GM19467 (cell line): ENCODE measurements around the gene SH3PXD2A.
A peak's percentile ranks its signal among the peaks of the same experiment; 100 is the strongest.
"Not testable (repeated sequence)": the region's sequence is repeated elsewhere in the genome, so short reads cannot be mapped to it uniquely, and the experiment has no call there.

Experiments
- ATAC-seq: cut with Tn5 transposase; IDR thresholded peaks from one replicate; pipeline ENCODE4 v1.9.1; 2021; ENCODE audit warnings: mild to moderate bottlenecking, moderate library complexity; ENCODE audit not compliant: unreplicated experiment

SH3PXD2A gene

DNA sequence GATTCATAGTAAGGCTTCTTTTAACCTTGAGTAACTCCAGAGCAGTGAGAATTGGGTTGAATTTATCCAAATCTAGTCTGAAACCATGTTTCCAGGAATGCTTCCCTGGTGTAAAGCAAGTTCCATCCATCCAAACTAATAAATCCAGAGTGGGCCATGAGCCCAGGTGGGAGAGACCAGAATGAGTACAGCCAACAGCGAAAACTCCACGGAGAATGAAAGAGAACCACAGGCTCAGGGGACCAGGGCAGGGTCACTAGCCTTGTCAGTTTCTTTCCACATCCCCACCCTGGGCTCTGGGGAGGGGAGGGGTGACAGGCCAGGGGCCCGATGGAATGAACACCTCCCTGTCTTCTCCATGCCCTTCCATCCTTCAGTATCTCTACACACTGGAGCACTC is 181.8 kb downstream of the SH3PXD2A start:
- no peak for ATAC-seq

DNA sequence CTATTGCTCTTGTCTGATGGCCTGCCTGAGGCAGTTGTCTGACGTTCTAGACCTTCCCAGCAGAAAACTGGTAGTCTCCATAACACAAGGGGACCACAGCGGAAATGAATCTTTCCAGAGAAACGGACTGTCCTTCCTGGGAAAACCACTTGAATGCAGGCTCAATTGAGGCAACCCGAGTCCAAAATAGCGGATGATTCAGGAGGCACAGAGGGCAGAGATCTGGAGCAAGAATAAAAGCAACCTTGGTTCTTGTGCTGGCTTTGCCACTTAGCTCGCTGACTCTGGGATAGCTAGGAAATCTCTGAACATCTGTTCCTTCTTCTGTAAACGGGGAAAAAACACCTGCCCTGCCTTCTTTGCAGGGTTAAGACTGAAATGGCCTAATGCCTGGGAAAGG is 183.0 kb downstream of the SH3PXD2A start:
- ATAC-seq, result no peak

DNA sequence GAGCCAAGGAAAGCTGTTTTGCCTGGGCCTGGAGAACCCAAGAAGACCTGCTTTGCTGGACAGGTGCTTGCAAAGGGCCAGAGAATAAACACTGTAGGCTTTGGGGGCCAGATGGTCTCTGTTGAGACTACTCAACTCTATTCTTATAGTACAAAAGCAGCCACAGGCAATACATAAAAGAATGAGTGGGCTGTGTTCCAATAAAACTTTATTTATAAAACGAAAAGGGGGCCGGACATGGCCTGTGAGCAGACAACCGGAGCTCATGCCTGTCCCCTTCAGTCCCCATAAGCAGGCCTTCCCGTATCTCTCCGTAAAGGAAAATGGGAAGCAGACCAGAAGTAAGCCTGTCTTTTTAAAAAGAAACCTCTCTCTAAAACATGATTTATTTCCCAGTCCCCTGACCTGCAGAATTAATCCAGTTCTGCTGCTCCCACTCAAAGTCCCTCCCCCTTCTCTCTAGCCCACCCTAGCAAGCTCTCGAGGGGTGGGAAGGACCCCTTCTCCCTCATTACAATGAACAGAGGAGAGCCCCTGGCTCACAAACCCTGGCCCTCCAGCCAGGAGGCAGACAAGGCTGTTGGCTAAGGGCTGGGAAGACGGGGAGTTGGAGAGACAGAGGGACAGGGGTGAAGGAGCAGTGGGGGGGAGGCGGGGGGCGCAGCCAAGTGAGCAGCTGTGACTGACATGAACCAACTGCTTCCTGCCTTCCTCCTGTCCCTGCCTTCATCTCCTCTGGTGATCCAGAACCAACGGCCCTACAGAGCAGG is 184.1 kb downstream of the SH3PXD2A start:
- ATAC-seq, result no peak

DNA sequence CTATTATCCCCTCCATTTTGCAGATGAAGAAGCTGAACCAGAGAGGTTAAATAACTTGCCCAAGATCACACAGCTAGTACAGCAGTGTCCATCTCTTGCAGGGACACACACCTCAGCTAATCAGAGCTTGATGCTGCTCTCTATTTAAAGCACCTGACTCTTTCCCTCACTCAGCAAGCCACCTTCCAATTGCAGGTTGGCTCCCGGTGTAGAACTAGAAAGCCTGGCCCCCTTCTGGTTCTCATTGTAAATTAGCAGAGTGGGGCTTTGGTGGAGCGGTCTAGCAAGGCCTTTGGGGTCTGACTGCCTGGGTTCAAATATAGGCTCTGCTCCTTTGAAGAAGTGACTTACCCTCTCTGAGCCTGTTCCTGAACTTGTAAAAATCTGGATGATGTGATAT is 185.4 kb downstream of the SH3PXD2A start:
- no peak for ATAC-seq

DNA sequence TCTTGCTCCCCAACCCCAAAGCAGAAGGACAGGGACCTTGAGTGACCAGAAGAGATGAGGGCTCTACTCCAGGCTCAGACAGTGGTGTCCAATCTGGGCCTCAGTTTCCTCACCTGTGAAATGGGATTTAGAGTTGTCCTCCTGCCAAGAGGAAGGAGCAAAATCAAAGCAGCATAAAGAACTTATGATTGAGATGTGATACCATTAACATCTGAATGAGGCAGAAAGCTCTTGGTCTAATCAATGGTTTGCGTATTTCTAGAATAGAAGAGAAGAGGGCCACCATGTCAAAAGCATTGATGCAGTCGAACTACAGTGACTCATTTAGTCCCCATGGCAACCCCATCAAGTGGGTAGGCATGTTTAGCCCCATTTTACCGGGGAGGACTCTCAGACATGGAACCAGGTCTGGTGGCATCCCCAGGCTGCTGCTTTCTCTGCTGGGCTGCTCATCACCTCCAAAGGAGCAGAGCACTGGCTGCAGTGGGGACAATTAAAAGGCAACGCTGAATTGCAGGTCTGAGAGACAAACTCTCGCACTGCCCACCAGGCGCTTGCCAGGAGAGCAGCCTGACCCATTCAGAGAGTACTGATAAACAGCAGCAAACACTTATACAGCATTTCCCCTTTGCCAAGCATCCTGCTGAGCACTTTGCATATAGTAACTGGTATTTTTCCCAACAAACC is 186.0 kb downstream of the SH3PXD2A start:
- ATAC-seq, result no peak

DNA sequence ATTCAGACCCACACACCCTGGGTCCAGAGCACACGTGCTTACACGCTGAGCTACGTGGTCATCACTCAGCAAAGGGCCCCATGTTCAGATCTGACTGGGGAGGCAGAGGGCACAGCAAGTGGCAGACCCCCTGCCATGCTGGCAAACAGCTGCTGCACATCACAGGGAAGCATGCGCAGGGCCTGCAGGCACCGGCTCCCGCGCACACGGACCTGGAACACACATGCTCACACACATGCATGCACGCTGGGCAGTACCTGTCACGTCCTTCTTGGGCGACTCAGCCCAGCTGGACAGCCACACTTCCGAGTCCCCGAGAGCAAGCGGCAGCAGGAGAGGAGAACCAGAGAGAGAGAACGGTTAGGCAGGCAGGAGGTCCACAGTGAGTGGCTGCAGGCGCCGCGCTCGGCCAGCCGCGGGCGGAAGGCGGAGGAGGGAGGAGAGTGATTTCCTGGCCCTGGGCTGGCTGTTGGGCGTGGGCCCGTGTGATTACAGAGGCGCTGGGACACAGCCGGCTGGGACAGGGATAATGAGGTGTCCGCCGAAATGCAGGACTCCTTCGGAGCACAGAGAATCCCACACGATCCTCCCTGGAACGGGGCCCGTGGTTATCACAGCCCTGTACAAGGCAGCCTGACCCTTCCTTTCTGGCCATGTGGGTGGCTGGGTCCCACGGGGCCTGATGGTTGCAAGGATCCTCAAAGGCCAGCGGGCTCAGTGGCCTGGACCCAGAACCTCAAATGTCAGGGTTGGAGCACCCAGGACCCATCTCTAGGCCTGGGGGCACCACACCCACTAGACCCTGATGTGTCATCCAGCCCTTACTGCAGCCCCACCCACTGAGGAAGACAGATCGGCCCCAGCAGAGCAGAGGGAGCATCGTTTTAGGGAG is 186.8 kb downstream of the SH3PXD2A start:
- ATAC-seq, result no peak

DNA sequence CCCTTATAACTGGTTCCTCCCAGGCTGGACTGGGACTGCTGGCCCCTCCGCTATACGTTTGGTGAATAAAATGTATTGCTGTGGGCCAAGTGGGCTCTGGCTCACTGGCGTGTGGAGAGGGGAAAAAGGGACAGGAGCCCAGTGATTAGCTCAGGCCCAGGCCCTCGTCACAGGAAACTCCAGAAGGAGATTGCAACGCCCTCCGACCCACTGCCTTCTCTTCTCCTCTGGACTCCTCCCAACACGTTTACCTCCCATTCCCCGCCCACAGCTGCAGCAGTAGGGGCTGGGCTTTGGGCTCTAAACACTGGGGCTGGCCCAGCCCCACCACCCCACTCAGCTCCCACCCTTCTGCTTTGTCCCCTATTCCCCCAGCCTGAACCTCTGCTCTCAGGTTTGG is 188.0 kb downstream of the SH3PXD2A start:
- ATAC-seq, result no peak

DNA sequence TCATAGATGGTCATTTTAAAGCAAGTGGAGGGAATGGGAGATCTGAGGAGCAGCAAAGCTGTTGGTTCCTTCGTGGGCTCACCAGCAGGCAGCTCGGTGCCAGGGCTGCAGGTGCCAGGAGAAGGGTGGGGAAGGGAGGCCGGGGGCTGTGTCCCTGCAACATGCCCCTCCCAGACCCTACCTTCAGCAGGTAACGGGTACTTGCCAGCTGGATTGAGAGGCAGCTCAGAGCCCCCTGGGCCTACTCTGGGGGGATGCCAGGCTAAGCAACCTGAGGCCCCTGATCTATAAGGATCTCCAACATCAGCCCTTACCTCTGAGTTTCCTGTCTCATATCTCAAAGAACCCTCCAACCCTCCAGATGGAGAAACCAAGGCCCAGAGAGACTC is 188.6 kb downstream of the SH3PXD2A start:
- ATAC-seq, result no peak

DNA sequence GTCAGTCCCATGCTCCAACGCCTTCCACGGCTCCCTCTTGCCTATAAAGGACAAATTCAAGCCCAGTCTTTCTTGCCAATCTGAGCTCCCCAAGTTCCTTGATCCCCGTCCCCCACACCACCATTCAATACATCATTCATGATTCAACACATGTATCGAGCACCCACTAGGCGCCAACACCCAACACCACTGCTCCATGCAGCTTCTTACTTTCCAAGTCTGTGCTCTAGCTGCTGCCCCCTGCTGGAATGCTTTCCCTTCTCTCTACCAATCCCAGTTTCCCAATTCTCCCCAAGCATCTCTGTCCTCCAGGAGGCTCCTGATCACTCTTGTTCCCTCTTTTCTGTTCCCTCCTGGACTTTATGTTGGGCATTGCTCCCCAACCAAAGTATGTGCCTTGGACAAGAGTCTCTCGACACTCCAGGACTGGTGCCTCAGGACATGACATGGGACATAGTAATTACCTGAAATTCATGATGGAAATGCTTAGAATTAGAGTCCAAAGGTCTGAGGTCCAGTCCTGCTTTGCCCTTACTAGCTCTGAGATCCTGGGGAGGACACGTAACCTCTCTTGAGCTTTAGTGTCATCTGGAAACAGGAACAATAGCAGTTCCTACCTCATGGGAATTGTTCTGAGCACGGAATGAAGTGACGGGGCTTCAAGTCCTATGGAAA is 189.2 kb downstream of the SH3PXD2A start:
- no peak for ATAC-seq

DNA sequence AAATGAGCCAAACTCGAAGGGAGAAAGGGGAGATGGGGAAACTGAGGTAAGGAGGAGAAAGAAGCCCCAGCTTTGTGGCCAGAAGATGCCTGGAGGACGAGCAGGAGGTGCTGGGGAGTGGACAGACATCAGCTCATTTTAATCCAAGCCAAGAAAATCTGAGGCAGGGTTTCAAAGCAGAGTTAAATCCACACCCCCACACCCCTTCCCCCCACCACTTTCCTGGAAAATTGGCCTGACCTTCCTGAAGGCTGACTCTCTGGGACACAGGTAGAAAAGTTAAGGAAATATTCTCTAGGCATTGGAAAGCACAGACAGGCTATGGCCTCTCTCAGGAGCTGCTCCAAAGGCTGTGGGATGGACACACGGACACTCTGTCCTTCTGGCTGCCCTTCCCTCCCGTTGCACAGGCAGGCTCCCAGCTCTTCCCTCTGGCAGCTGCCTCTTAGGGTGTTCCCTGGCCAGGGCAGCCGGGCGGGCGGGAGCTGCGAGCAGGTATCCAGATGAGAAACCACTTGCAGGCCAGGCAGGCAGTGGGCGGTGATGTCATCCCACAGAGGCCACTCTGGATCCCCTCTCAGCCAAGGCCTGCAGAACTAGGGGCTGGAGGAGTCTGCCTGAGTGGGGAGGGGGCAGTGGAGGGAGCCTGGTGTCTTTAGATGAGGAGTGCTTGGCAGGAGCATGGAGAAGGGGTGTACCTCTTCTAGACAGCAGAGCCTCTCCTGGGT is 190.1 kb downstream of the SH3PXD2A start:
- no peak for ATAC-seq

DNA sequence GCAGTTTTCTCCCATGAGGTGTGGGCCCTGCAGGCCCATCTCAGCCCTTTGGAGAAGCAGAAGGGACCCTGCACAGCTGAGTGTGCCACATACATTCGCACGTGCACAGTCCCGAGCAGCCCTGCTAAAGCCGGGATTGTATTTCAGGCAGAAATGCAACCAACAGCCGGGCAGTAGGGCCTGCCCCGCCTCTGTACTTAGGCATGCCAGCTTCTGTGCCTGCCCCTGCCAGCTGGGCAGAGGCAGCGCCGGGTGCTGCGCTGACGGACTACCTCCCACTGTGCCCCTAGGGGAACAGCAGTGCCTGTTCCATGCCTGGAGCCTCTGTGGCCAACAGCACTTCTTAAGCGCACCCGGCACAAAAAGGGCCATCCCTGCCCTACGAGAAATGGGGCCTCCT is 191.6 kb downstream of the SH3PXD2A start:
- ATAC-seq, result no peak

DNA sequence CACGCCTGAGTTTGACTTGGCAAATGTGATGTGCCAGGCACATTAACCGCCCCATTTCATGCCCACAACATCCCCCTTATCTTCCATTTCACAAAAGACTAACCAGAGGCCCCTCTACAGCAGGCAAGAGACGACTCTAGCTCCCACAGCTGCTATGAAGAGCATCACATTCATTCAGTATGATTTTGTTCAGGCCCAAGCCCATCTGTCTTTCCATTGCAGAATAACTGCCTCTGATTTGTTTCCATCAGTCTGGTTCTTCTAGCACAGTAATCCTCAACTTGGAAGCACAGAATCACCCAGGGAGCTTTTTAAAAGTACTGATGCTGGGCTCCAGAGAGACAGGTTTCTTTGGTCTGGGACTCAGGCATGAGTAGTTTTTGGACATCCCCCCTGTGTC is 192.1 kb downstream of the SH3PXD2A start:
- no peak for ATAC-seq

DNA sequence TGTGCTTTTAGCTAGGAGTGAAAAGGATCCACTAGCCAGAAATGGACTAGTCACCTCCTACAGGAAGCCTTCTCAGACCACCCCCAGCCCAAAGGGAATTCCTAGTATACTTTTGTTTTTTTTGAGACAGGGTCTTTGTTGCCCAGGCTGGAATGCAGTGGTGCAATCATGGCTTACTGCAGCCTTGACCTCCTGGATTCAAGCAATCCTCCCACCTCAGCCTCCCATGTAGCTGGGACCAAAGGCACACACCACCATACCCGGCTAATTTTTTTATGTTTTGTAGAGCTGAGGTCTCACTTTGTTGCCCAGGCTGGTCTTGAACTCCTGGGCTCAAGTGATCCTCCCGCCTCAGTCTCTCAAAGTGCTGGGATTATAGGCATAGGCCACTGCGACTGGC is 192.7 kb downstream of the SH3PXD2A start:
- ATAC-seq, result not testable (repeated sequence)

DNA sequence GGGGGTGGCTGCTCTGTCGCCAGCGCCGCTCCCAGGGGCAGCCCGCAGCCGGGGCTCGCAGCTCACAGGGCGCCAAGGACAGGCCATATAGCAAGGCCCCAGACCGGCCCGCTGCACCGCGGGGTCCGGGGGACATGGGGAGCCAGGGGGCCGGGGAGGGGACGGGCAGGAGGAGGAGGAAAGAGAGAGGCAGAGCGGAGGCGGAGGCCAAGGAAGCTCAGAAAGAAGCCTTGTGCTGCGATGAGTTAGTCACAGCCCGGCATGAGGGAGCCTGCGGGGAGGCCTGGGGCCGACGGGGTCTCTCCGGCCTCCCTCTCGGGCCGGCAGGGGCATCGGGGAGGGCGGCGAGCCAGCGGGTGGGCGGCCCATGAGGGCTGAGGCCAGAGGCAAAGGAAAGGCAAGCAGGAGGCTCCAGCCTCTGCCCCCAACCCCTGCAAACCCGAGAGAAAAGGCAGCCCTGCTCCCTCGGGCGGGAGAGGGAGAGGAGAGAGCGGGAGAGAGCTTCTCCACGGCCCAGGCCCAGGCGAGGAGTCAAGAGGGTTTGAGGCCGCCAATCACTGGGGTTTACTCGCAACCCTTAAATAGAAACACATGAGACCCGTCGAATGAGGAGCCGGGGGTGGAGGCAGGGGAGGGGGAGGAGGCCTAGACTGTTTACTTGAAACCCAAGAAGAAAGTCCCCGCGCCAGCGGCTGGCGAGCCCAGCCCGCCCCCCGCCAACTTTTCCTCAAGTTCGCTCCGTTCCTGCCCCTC is 194.0 kb downstream of the SH3PXD2A start:
- ATAC-seq, result no peak

DNA sequence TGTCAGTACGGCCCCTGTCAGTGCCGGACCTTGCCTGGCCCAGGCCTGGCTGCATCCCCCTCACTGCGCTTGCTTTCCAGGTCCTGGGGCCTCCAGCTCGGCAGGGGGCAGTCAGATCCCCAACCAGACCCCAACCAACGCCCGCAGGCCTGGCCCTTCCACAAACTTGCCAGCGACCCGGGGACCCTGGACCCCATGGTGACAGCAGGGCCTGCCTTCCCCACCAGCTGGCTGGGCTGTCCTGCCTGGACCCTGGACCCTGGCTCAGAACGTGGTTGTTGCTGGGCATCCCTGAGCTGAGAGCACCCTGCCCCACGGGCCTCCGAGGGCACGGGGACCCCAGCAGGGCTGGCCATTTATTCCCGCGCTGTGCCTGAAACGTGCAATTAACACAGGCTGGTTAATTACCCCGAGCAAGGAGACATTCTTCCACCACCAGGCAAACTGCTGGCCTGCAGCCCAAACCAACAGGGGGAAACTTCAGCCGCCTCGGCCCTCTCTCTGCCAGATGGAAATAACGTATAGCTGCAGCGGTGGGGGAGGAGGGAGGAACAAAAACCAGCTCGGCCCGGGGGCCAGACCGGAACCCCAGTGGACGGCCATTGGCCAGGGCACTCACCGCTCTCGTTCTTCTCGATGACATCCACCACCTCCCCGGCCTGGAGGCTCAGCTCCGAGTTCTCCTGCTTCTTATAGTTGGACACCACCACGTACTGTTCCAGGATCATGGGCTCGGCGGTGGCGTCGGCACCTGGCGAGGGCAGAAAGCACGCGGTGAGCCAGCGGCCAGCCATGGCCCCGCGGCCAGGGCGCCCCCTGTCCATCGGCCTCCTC is 194.8 kb downstream of the SH3PXD2A start:
- peak; percentile 25 for ATAC-seq

DNA sequence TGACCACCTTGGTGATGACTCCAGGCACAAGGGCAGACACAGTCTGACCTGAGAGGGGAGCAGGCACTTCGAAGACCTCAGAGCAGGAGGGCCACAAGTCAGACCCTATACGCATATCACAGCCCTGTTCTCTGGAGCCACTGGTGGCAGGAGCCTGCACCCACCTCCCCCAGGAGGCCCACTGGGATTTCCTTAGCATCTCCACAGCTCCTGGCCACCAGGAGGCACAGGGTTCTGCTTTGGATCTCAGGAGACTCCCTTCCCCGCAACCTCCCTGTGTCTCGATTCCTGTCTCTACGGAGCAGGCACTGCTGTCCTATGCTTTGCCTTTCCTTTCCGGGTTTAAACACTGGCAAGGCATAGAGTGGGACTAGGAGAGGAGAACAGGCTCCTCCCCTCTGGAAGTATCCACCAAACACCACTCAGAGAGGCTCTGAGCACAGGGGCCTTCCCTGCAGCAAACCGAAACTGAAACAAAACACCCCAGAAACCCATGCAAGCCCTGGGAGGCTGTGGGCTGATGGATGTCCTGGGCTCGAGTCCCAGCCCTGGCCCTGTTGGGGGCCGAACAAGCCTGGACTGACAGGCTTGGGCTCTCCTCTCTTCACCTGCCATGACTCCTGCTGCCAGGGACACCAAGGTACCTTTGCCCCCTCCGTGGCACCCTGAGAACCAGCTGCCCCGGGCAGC is 195.6 kb downstream of the SH3PXD2A start:
- ATAC-seq, result peak; percentile 70

DNA sequence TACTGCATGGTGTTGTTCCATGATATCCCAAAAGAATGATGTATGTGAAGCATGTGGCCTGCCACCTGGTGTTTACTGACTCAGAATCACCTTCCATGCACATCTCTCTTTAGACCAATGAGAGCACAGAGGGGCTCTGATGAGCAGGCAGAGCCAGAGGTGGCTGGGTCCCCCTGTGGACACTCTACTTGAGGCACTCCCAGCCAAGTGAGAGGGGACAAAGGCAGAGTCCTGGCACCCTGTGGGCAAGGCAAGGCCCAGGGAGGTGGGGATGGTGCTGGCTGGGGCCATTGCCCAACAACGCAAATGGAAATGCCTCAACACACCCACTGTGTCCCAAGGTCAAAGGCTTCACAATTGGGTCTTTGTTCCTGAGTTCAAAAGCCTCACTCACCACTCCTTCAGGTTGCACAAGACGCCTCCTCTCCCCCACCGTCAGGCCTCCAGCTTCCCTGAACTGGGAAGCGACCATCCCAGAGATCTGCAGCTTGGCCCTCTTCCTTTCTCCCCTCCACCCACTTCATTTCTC is 197.3 kb downstream of the SH3PXD2A start:
- ATAC-seq, result no peak

DNA sequence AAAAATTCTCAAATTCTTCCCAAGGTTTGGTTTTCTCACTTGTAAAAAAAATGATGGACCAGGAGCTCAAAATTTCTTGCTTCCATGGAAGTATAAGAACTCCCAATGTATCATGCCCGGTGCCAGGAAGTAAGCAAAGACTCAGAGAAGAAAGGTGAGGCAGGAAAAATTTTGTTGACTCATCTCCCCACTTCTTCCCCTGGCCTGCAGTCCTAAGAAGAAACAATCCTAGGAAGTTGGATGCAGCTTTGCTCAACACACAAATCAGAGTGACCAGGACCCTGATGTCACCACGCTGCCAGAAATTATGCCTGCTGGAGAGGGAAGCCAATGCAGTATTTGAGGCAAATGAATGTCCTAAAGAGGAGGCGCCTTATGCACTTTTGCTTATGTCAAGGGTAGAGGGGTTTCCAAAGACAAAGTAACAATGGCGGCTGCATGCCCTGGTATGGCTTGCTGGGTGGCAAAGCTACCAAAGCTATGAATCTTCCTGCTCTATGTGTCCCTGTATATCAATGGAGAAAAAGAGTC is 198.2 kb downstream of the SH3PXD2A start:
- ATAC-seq, result no peak
